GM12892 (cell line): Measurements from ENCODE around the gene TAGLN2.

ENCODE experiments used
- POLR2A ChIP-seq: IDR thresholded peaks from 2 replicates; pipeline ENCODE4 v1.6.1; 2011; ENCODE audit warnings: low read depth, low read length, control low read depth
- POLR2AphosphoS5 ChIP-seq: IDR thresholded peaks from 2 replicates; pipeline ENCODE4 v1.6.1; 2011; ENCODE audit warnings: low read depth, low read length, control low read depth
- TAF1 ChIP-seq: IDR thresholded peaks from 2 replicates; pipeline ENCODE4 v1.6.1; 2011; ENCODE audit warnings: low read depth, mild to moderate bottlenecking, control low read depth, low read length, borderline replicate concordance

- TF ChIP-seq POLR2AphosphoS5: no peak
- no peak for TF ChIP-seq POLR2A
- no peak for TF ChIP-seq TAF1
Measured at GRCh38 chr1:159941591-159942560, 16.6 kb upstream of the TAGLN2 start.
